Measurements from ENCODE around the gene DGKB.

The DGKB gene

GRCh38 chr7:14687777-14688176 is 214.8 kb downstream of the DGKB start:
- H3K4me1 Mint-ChIP-seq, result no peaks in the 10 kb centered on the region
- peaks cover 4% of the 10 kb centered on the region for H3K27me3 Mint-ChIP-seq
- no peak overlapping the region for H3K27ac Mint-ChIP-seq
- H3K36me3 Mint-ChIP-seq (ENCODE audit: low read depth), result no peaks in the 10 kb centered on the region
- no peaks in the 10 kb centered on the region for H3K9me3 Mint-ChIP-seq
- no peak for DNase-seq
- no peak for ATAC-seq
- H3K4me3 Mint-ChIP-seq, result no peak overlapping the region

DNA sequence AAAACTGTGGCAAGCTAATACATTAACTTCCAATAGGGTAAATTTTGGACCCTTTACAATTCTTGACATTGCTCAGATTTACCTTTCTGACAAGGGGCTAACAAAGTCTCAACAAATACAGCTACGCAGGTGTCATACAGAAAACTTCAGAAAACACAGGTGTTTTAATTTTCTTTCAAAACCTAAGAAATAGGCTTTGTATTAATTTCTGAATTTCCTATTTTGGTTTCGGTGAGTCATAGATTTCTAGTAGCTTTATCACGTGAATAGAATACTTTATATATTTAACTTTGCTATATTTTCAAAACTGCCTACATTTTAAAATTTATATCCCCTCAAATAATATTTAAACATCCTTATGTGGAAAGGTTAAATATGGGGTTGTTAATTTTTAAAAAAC is 215.3 kb downstream of the DGKB start:
- ATAC-seq (no peak), DNase-seq (no peak)
- H3K4me1 Mint-ChIP-seq, result no peaks in the 10 kb centered on the region
- no peaks in the 10 kb centered on the region for H3K9me3 Mint-ChIP-seq
- H3K4me3 Mint-ChIP-seq, result no peak overlapping the region
- no peak overlapping the region for H3K27ac Mint-ChIP-seq
- no peaks in the 10 kb centered on the region for H3K36me3 Mint-ChIP-seq (ENCODE audit: low read depth)
- H3K27me3 Mint-ChIP-seq, result peaks cover 4% of the 10 kb centered on the region

- Mint-ChIP-seq H3K27me3 (peaks cover 2% of the 10 kb centered on the region), H3K4me1 (no peaks in the 10 kb centered on the region), H3K9me3 (no peaks in the 10 kb centered on the region), H3K27ac (no peak overlapping the region), H3K36me3 (ENCODE audit: low read depth) (no peaks in the 10 kb centered on the region), H3K4me3 (no peak overlapping the region)
- ATAC-seq (no peak), DNase-seq (no peak)
Measured at GRCh38 chr7:14685167-14685566, 217.4 kb downstream of the DGKB start.

- H3K4me1 Mint-ChIP-seq, result no peaks in the 10 kb centered on the region
- ATAC-seq (no peak), DNase-seq (no peak)
- peaks cover 2% of the 10 kb centered on the region for H3K27me3 Mint-ChIP-seq
- no peak overlapping the region for H3K4me3 Mint-ChIP-seq
- no peaks in the 10 kb centered on the region for H3K9me3 Mint-ChIP-seq
- H3K27ac Mint-ChIP-seq, result no peak overlapping the region
- H3K36me3 Mint-ChIP-seq (ENCODE audit: low read depth), result no peaks in the 10 kb centered on the region
Measured at GRCh38 chr7:14682910-14683465, 219.6 kb downstream of the DGKB start.

- Mint-ChIP-seq H3K4me1 (no peaks in the 10 kb centered on the region), H3K27ac (no peak overlapping the region), H3K9me3 (no peaks in the 10 kb centered on the region), H3K36me3 (ENCODE audit: low read depth) (no peaks in the 10 kb centered on the region), H3K27me3 (no peaks in the 10 kb centered on the region), H3K4me3 (no peak overlapping the region)
- ATAC-seq, result no peak
- no peak for DNase-seq
Measured at GRCh38 chr7:14676896-14677295, 225.7 kb downstream of the DGKB start.

- DNase-seq (no peak), ATAC-seq (no peak)
- Mint-ChIP-seq H3K36me3 (ENCODE audit: low read depth) (no peaks in the 10 kb centered on the region), H3K4me1 (no peaks in the 10 kb centered on the region), H3K9me3 (no peaks in the 10 kb centered on the region), H3K27ac (no peak overlapping the region), H3K27me3 (no peaks in the 10 kb centered on the region), H3K4me3 (no peak overlapping the region)
Measured at GRCh38 chr7:14673202-14673601, 229.3 kb downstream of the DGKB start.

GRCh38 chr7:14666913-14667312 is 235.6 kb downstream of the DGKB start:
- H3K4me1 Mint-ChIP-seq, result no peaks in the 10 kb centered on the region
- no peaks in the 10 kb centered on the region for H3K9me3 Mint-ChIP-seq
- no peak overlapping the region for H3K4me3 Mint-ChIP-seq
- ATAC-seq (no peak), DNase-seq (no peak)
- H3K27ac Mint-ChIP-seq, result no peak overlapping the region
- no peaks in the 10 kb centered on the region for H3K27me3 Mint-ChIP-seq
- no peaks in the 10 kb centered on the region for H3K36me3 Mint-ChIP-seq (ENCODE audit: low read depth)

DNA sequence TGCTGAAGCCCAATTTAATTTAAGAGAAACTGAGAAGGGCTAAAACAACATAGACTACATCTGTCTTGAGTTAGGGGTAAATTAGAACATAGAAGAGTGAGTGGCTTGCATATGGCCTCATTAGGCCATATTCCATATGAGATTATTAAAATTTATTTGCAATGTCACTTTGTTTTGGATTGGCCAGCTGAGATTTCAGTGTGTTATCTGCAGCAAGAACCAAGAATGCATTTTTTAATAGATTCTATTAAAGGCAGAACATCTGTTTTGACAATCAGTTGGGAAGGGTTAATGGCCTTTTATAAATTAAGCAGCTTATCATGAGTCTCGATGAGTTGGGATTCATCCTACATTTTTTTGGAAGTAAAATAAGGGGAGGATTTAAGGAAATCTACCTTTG is 236.2 kb downstream of the DGKB start:
- no peaks in the 10 kb centered on the region for H3K27me3 Mint-ChIP-seq

DNA sequence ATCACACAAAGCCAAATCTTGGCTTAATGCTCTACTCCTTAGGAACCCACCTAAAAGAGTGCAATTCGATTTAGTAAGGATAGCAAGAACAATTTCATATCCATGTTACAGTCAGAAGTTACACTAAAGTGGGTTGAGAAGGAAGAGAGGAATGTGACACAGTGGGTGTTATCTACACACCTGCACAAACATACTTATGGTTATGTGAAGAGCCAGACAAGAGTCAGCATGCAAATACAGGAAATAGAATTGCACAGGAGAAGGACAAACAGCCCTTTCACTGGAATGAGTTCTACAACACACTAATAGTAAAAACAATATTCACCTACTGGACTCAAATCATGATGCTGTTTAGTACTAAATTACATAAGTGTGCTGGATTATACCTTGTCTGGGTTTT is 262.8 kb downstream of the DGKB start:
- ATAC-seq, result no peak
- Mint-ChIP-seq H3K27ac (no peak overlapping the region), H3K27me3 (no peaks in the 10 kb centered on the region), H3K36me3 (ENCODE audit: low read depth) (no peaks in the 10 kb centered on the region), H3K4me1 (no peaks in the 10 kb centered on the region), H3K9me3 (peaks cover 15% of the 10 kb centered on the region), H3K4me3 (no peak overlapping the region)
- DNase-seq, result no peak

More for the DNA sequence above, 236.2 kb downstream of the DGKB start:
- no peaks in the 10 kb centered on the region for H3K4me1 Mint-ChIP-seq
- no peak overlapping the region for H3K27ac Mint-ChIP-seq
- DNase-seq (no peak), ATAC-seq (no peak)
- no peak overlapping the region for H3K4me3 Mint-ChIP-seq
- H3K9me3 Mint-ChIP-seq, result no peaks in the 10 kb centered on the region
- H3K36me3 Mint-ChIP-seq (ENCODE audit: low read depth), result no peaks in the 10 kb centered on the region

DNA sequence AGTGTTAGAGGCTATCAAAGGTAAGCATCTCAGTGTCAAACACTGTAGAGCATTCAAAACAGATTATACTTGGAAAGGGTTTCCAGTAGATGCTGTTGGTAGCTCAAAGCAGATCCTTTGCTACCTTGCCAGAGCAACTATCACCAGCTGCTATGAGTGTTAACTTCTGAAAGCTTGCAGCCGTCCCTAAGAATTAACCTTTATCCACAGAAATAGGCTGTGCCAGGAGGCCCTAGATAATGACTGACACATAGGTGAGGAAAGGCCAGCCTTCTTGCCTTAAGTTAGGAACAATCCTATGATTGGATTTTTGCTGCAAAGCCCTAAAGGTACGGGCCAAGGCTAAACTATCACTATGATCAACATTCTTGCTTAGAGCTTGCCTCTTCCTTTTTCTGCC is 263.2 kb downstream of the DGKB start:
- no peaks in the 10 kb centered on the region for H3K27me3 Mint-ChIP-seq
- no peaks in the 10 kb centered on the region for H3K36me3 Mint-ChIP-seq (ENCODE audit: low read depth)
- ATAC-seq, result no peak
- H3K4me1 Mint-ChIP-seq, result no peaks in the 10 kb centered on the region
- no peak overlapping the region for H3K4me3 Mint-ChIP-seq
- DNase-seq, result no peak
- peaks cover 12% of the 10 kb centered on the region for H3K9me3 Mint-ChIP-seq
- H3K27ac Mint-ChIP-seq, result no peak overlapping the region

DNA sequence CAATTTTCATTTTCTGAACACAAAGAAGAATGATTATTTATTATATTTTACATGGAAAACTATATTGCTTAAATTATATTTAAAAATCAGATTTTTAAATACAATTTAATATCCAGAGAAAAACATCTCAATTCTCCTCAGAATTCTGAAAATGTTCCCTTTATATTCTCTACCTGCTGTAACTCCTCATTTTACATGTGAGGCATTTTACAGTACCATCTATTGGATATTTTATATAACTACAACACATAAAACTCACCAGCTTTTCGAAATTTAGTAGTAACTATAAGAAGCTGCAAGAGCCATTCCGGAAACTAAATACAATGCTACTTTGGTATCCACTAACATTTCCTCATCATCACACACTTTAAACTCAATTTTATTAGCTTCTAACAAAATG is 264.6 kb downstream of the DGKB start:
- no peak overlapping the region for H3K4me3 Mint-ChIP-seq
- no peaks in the 10 kb centered on the region for H3K36me3 Mint-ChIP-seq (ENCODE audit: low read depth)
- no peak for ATAC-seq
- no peak for DNase-seq
- no peaks in the 10 kb centered on the region for H3K9me3 Mint-ChIP-seq
- H3K27ac Mint-ChIP-seq, result no peak overlapping the region
- H3K27me3 Mint-ChIP-seq, result no peaks in the 10 kb centered on the region
- H3K4me1 Mint-ChIP-seq, result no peaks in the 10 kb centered on the region

DNA sequence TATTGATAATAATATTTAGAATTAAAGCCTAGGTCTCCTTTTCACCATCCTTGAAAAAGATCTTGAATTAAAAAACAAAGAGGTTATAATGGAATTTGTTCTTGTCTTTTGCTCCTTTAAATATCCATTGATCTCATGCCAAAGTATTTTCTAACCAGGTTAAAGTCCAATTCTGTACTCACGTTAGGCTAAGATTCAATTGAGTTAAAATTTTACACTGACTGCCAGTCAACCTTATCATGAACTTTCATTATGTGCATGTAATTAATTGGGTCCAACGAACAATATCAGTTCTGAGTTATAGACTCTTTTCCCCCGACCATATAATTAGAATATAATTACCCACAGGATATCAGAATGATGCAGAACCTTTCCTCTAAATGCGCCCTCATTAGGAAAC is 266.6 kb downstream of the DGKB start:
- H3K27ac Mint-ChIP-seq, result no peak overlapping the region
- H3K4me3 Mint-ChIP-seq, result no peak overlapping the region
- DNase-seq, result no peak
- no peaks in the 10 kb centered on the region for H3K4me1 Mint-ChIP-seq
- ATAC-seq, result no peak
- H3K9me3 Mint-ChIP-seq, result no peaks in the 10 kb centered on the region
- H3K27me3 Mint-ChIP-seq, result no peaks in the 10 kb centered on the region
- H3K36me3 Mint-ChIP-seq (ENCODE audit: low read depth), result no peaks in the 10 kb centered on the region

GRCh38 chr7:14630048-14630447 is 272.5 kb downstream of the DGKB start:
- no peaks in the 10 kb centered on the region for H3K36me3 Mint-ChIP-seq (ENCODE audit: low read depth)
- H3K9me3 Mint-ChIP-seq, result no peaks in the 10 kb centered on the region

GRCh38 chr7:14628516-14628915 is 274.0 kb downstream of the DGKB start:
- no peak for ATAC-seq
- no peaks in the 10 kb centered on the region for H3K27me3 Mint-ChIP-seq
- H3K27ac Mint-ChIP-seq, result no peak overlapping the region
- H3K36me3 Mint-ChIP-seq (ENCODE audit: low read depth), result no peaks in the 10 kb centered on the region
- no peaks in the 10 kb centered on the region for H3K4me1 Mint-ChIP-seq
- no peak for DNase-seq
- no peak overlapping the region for H3K4me3 Mint-ChIP-seq
- H3K9me3 Mint-ChIP-seq, result no peaks in the 10 kb centered on the region

More at GRCh38 chr7:14630048-14630447, 272.5 kb downstream of the DGKB start:
- no peak overlapping the region for H3K4me3 Mint-ChIP-seq
- H3K27me3 Mint-ChIP-seq, result no peaks in the 10 kb centered on the region
- no peak overlapping the region for H3K27ac Mint-ChIP-seq
- no peak for ATAC-seq
- DNase-seq, result no peak
- H3K4me1 Mint-ChIP-seq, result no peaks in the 10 kb centered on the region

GRCh38 chr7:14626076-14626475 is 276.5 kb downstream of the DGKB start:
- Mint-ChIP-seq H3K36me3 (ENCODE audit: low read depth) (no peaks in the 10 kb centered on the region), H3K27ac (no peak overlapping the region), H3K9me3 (no peaks in the 10 kb centered on the region), H3K27me3 (no peaks in the 10 kb centered on the region), H3K4me3 (no peak overlapping the region), H3K4me1 (no peaks in the 10 kb centered on the region)
- ATAC-seq (no peak), DNase-seq (no peak)

GRCh38 chr7:14622559-14622958 is 280.0 kb downstream of the DGKB start:
- DNase-seq (no peak), ATAC-seq (no peak)
- Mint-ChIP-seq H3K27me3 (no peaks in the 10 kb centered on the region), H3K4me3 (no peak overlapping the region), H3K9me3 (no peaks in the 10 kb centered on the region), H3K27ac (no peak overlapping the region), H3K4me1 (no peaks in the 10 kb centered on the region), H3K36me3 (ENCODE audit: low read depth) (no peaks in the 10 kb centered on the region)
